ENCODE measurements around the gene PRAC1.

GRCh38 chr17:48738424-48738802 is 16.1 kb upstream of the PRAC1 start:
- TF ChIP-seq CTCF (conservative IDR thresholded peaks at IDR 0.05): no peak
- no peak for TF ChIP-seq ZFX (IDR thresholded peaks at IDR 0.05)
